Cardiac fibroblast (primary cell): Measurements from ENCODE around the gene FAM3C.
A peak's percentile ranks its signal among the peaks of the same experiment; 100 is the strongest.

Experiments
- DNase-seq, 2 donors: peaks; one replicate each; pipeline versions ENCODE4 v3.0.0 to v3.0.0-alpha.2; 2010; ENCODE audit warnings: low read depth in 2 of 2
- H3K4me3 ChIP-seq, 2 donors: replicated peaks in 1 of 2; 1 replicate in 1 of 2; 2 replicates in 1 of 2; pipeline ENCODE4 v1.5.1; 2011; ENCODE audit warnings: low read depth in 2 of 2, low read length in 2 of 2, mild to moderate bottlenecking in 2 of 2, moderate library complexity in 1 of 2
- TF ChIP-seq, protein P1 (sequence below): IDR thresholded peaks from one replicate; pipeline ENCODE4 v1.5.1; 2011; ENCODE audit warnings: low read depth, mild to moderate bottlenecking, low read length, inconsistent platforms

Gene FAM3C

DNA sequence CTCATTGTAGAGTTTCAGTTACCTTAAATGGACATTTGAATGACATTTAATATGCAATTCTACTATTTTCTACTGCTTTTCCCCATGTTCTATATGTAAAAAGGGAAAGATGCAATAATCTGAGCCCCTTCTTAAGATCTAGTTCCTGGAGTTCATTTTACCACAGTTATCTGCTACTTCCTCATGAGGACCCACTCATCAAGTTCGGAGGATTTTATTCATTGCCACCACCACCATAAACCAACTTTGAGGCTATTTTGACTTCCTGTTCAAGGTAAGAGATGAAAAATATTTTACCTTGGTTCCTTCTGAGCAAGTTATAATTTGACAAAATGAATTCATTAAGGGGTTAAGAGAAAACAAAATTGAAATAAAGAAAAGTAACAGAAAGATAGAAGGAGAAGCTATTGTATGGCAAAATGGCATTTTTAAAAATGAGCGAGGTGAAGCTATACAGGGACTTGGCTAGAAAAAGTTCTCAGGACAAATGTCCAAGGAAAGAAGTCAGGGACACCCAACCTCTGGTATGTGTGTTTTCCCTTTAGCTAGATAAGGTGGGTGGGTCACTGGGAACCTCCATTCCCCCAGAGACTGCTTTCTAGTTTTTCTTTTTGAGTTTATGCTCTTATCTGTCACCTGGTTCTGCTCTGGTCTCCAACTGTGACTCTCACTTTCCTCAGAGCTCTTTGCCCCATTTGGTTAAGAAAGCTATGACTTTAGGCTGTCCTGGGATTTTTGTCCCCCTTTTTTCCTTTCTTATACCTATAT lies 14.9 kb upstream of the FAM3C start:
- H3K4me3 ChIP-seq: no peak overlapping the region
- TF ChIP-seq, protein P1, sequence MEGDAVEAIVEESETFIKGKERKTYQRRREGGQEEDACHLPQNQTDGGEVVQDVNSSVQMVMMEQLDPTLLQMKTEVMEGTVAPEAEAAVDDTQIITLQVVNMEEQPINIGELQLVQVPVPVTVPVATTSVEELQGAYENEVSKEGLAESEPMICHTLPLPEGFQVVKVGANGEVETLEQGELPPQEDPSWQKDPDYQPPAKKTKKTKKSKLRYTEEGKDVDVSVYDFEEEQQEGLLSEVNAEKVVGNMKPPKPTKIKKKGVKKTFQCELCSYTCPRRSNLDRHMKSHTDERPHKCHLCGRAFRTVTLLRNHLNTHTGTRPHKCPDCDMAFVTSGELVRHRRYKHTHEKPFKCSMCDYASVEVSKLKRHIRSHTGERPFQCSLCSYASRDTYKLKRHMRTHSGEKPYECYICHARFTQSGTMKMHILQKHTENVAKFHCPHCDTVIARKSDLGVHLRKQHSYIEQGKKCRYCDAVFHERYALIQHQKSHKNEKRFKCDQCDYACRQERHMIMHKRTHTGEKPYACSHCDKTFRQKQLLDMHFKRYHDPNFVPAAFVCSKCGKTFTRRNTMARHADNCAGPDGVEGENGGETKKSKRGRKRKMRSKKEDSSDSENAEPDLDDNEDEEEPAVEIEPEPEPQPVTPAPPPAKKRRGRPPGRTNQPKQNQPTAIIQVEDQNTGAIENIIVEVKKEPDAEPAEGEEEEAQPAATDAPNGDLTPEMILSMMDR: no peak
- DNase-seq: no peak

DNA sequence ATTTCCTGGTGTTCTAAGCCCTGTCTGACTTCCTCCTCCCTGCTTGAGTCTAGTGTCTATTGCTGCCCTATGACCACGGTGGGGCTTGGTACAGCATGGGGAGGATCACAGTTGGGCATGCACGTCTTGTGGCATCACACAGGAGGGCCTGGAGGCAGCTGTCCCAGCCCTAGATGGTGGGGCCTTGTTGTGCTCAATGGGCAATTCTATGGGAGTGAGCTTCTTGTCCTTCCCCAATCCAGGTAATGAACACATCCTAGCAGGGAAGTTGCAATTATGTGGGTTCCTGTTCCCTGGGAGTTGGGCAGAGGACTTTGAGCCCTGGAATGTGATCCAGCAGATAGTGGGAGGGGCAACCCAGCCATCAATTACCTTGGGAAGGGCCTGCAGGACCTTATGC lies 10.8 kb upstream of the FAM3C start:
- no peak overlapping the region for H3K4me3 ChIP-seq
- no peak for DNase-seq
- TF ChIP-seq, protein P1: no peak

DNA sequence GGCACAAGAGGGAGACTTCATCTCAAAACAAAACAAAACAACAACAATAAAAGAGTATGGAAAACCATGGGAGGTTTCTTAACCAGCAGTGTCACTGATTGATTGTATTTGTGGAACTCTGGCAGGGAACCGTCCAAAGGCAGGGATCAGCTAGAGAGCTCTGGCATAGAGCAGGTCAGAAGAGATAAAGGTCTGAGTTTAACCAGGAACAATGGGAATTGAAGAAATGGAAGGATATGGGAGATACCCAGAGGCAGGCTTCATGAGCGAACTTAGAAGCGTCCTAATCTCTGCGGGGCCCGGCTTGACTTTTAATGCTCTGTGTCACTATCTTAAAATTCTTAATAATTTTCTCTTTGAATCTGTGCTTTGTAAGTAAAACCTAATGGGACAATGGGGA lies 10.4 kb upstream of the FAM3C start:
- DNase-seq: no peak
- TF ChIP-seq, protein P1: no peak

DNA sequence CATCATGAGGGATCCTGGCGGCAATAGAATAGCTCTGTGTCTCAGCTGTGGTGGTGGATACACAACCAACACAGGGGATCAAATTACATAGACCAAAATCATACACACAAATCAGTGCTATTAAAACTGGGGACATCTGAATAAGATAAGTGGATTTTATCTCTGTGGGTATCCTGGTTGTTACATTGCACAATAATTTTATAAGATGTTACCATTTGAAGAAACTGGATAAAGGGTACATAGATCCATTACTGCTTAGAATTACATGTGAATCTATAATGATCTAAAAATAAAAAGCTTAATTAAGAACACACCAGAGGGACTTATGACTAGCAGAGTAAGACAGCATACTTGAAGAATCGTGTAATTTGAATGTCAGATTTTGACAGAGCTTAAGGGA lies 8.2 kb upstream of the FAM3C start:
- no peak for DNase-seq
- TF ChIP-seq, protein P1: no peak
- H3K4me3 ChIP-seq: no peak overlapping the region

More for the DNA sequence above, 10.4 kb upstream of the FAM3C start:
- H3K4me3 ChIP-seq: no peak overlapping the region

DNA sequence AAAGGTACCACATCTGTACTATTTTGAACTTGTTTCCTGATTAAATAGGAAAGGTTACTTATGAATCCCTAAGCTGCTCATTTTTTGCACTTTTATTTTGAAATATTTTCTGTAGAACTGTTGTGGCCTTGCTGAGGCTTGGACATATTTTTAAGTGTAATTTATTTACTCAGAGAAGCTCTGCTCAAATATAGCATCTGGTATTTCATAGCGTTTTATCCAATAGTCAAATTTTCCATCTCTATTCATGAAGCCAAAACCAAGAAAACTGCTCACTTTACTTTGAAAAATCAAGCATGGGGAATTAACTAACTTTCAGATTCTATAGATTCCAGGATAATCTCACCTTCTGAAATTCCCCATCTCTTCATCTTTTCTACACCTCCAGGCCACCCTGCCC lies 6.6 kb upstream of the FAM3C start:
- no peak overlapping the region for H3K4me3 ChIP-seq
- TF ChIP-seq, protein P1: no peak
- no peak for DNase-seq

DNA sequence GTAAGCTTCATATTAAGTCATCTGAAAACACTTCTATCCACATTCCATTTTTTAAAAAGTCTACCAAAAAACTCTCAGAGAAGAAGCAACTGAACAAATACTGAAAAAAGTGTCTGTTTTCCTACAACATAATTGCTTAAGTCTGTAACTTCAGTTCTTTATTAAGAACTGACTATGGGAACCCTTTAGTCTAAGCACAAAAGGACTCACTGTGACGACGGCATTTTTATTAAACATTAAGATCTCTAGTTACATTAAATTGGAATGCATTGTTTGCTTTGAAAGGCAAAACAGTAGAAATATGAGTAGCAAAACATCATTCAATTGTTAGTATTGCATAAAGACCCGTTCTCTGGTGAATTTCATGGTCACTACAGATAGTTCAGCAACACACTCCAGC lies 5.8 kb upstream of the FAM3C start:
- no peak for DNase-seq
- TF ChIP-seq, protein P1: no peak
- no peak overlapping the region for H3K4me3 ChIP-seq

DNA sequence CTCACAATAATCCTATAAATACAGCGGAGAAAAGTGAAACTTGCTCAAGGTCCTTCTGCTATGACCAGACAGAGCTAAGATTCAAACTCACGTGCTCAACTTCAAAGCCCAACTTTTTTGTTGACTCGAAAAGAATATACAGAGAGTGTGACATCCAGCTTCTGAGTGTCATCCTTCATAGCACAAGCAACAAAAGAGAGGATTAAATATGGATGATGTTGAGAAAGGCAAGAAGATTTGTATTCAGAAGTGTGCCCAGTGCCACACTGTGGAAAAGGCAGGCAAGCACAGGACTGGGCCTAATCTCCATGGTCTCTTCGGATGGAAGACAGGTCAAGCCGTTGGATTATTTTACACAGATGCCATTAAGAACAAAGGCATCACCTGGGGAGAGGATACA lies 2.1 kb upstream of the FAM3C start:
- H3K4me3 ChIP-seq: no peak overlapping the region
- TF ChIP-seq, protein P1: no peak
- peak in 1 of 2 donors; percentile 12 for DNase-seq
